ENCODE measurements around the gene DAP3. TPM values are rescaled to one million over a fixed set of nuclear protein-coding genes. Genes with fewer than 3 reads are reported as not detected.
A peak's percentile ranks its signal among the peaks of the same experiment; 100 is the strongest.
"Not testable (repeated sequence)": the region's sequence is repeated elsewhere in the genome, so short reads cannot be mapped to it uniquely, and the experiment has no call there.

The DAP3 gene
- 100 to 1,000 TPM; 148 to 151 TPM for total RNA-seq

DNA sequence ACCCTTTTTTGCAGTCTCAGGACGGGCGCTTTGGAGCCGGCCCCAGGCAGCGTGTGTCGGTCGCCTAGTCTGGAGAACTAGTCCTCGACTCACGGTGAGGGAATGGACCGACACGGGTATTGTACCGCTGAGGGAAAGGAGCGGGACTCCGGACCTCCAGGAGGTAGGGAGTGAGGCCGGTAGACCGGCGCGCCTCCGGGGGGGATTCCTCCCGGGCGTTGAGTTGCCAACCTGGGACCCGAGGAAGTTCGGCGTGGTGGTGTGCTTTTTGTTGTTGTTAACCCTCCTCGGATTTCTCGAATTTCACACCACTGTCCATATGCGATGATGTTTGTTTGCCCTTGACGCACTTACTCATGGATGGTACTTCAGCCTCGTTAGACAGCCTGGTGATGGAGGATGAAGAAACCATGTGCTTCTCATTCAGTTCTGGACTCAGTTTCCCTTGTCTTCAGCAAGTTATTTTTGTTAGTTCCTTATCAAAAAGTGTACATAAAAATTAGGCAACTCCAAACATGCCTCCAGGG is at the start of gene DAP3:
Gene DAP3 (plus strand): TSS at position 11 of the 527 bp plus-strand sequence. CDS start 20,689 bp downstream, outside the sequence.
- not testable (repeated sequence) for H3K27me3 Mint-ChIP-seq, H3K9me3 Mint-ChIP-seq, DNase-seq
- Mint-ChIP-seq H3K4me1 (peaks cover 59% of the 10 kb centered on the region), H3K4me3 (peak within 1 kb of the TSS; percentile 97), H3K36me3 (peaks cover 58% of the 10 kb centered on the region), H3K27ac (peak within 1 kb of the TSS; percentile 97)

DNA sequence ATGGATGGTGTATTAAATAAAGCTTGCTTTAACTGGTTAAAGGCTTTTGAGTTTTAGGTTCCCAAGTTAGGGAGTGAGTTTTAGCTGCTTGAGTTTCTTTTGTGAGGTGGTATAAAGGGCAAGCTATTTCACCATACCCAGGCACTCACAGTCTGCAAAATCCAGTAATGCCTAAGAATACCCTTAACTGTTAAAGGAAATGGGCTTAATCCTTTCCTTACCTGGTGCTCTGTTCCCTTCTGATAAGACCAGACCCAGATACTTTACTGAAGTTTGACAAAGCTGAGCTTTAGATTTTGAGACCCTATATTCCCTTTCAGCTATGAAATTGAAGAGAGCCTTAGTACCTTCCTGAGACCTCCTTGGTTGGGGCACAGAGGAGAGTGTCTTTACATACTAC is 48.5 kb upstream of the DAP3 start:
- peaks cover 15% of the 10 kb centered on the region for H3K4me1 Mint-ChIP-seq
- no peak overlapping the region for H3K27ac Mint-ChIP-seq
- no peak overlapping the region for H3K4me3 Mint-ChIP-seq
- peaks cover 8% of the 10 kb centered on the region for H3K36me3 Mint-ChIP-seq
- no peaks in the 10 kb centered on the region for H3K27me3 Mint-ChIP-seq
- H3K9me3 Mint-ChIP-seq, result peaks cover 14% of the 10 kb centered on the region
- no peak for DNase-seq

DNA sequence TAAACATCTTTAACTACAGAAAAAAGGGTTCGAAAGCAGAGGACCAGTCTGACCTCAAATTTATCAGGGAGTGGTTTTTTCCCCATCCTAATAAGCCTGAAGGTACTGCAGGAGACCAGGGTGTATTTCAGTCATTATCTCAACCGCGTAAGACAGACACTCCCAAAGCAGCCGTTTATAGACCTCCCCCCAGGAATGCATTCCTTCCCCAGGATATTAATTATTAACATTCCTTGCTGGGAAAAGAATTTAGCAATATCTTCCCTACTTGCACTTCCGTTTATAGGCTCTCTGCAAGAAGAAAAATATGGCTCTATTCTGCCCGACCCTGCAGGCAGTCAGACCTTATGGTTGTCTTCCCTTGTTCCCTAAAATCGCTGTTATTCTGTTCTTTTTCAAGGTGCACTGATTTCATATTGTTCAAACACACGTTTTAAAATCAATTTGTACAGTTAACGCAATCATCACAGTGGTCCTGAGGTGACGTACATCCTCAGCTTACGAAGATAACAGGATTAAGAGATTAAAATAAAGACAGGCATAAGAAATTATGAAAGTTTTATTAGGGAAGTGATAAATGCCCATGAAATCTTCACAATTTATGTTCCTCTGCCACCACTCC is 46.2 kb upstream of the DAP3 start:
- H3K4me3 Mint-ChIP-seq, DNase-seq, H3K36me3 Mint-ChIP-seq, H3K27me3 Mint-ChIP-seq, H3K27ac Mint-ChIP-seq, H3K4me1 Mint-ChIP-seq: not testable (repeated sequence)
- peaks cover 14% of the 10 kb centered on the region for H3K9me3 Mint-ChIP-seq

DNA sequence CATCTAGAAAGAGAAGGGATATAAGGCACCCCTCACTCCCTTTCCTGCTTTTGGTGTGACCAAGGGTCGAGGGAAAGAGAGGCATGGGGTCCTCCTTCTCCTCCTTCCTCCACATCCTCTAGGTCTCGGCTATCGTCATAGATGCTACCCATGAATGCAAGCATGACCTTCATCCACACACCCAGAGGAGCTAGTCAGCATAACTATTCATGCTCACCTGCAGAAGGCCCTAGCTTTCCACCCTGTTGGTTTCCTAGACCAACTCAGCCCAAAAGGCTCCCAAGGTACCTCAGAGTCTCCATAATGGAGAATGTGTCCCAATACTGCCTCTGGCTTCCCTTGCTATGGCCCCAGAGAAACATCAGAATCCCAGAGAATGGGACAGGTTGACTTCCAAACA is 45.7 kb upstream of the DAP3 start:
- no peaks in the 10 kb centered on the region for H3K27me3 Mint-ChIP-seq
- H3K36me3 Mint-ChIP-seq, result peaks cover 6% of the 10 kb centered on the region
- no peak for DNase-seq
- H3K4me1 Mint-ChIP-seq, result no peaks in the 10 kb centered on the region
- H3K27ac Mint-ChIP-seq, result no peak overlapping the region
- no peak overlapping the region for H3K4me3 Mint-ChIP-seq
- peaks cover 14% of the 10 kb centered on the region for H3K9me3 Mint-ChIP-seq

DNA sequence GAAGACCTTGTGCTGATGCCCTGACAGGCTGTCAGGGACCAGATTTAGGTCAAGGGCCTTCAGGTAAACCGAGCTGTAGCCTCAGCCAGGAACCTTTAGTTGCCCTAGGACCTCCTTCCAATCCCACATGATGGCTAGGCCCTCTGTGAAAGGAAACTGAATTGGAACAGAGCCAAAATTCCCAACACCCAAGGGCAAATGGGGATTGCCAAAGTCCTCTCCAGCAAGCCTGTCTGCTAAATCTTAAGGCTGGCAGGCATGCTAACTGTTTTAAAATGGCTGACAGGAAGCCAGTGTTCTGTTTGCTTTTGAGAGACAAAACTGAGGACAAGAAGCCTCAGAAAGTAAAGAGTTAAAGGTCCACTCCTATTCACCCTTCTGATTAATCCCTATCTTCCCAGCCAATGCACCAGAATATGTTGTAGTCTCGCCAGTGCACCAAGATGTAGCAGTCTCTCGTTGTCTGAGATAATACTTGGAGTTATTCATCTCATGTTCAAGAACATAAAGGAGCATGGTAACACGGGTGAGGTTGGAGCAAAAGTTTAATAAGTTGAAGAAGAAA is 43.8 kb upstream of the DAP3 start:
- Mint-ChIP-seq H3K9me3 (peaks cover 14% of the 10 kb centered on the region), H3K4me1 (no peaks in the 10 kb centered on the region), H3K27ac (no peak overlapping the region), H3K36me3 (peaks cover 6% of the 10 kb centered on the region), H3K27me3 (no peaks in the 10 kb centered on the region), H3K4me3 (no peak overlapping the region)
- no peak for DNase-seq

DNA sequence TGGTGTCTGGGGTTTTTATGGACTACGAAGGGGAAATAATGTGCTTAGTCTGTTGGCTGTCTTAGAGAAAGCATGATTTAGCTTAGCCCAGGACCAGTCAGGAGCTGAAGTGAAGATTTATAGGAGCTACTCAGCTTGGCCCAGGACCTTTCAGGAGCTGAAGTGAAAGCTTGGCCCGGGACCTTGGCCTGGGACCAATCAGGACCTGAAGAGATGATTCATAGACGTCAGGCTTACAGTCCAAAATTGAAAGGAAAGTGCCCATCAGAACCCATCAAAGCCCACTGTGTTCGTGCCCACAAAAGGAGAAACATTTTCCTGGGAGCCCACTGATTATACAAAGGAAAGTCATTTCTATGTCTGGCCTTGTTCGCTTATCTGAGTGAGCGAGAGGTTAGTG is 43.2 kb upstream of the DAP3 start:
- no peak overlapping the region for H3K27ac Mint-ChIP-seq
- H3K4me1 Mint-ChIP-seq, result no peaks in the 10 kb centered on the region
- no peak for DNase-seq
- no peaks in the 10 kb centered on the region for H3K27me3 Mint-ChIP-seq
- H3K36me3 Mint-ChIP-seq, result peaks cover 6% of the 10 kb centered on the region
- H3K4me3 Mint-ChIP-seq, result no peak overlapping the region
- H3K9me3 Mint-ChIP-seq, result peaks cover 13% of the 10 kb centered on the region

DNA sequence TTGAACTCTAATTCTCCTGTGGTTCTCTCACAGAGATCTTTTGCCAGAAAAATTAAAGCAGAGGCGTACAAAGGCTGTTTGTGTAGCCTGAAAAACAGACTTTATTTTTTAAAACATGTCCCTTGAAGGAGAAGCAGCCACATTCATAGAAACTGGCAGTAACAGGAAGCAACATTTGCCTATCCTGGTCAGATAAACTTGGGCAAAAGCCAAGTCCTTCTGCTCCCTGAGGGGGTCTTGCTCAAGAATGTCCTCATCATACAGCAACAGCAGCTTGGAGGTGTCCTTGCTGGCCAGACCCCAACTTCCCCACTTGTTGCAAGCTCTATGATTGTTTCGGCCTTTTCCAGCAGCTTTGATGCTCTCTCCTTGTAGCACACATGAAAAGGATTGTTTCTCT is 42.6 kb upstream of the DAP3 start:
- Mint-ChIP-seq H3K27ac (no peak overlapping the region), H3K27me3 (no peaks in the 10 kb centered on the region), H3K4me3 (no peak overlapping the region), H3K9me3 (peaks cover 13% of the 10 kb centered on the region), H3K4me1 (no peaks in the 10 kb centered on the region), H3K36me3 (peaks cover 6% of the 10 kb centered on the region)
- no peak for DNase-seq

DNA sequence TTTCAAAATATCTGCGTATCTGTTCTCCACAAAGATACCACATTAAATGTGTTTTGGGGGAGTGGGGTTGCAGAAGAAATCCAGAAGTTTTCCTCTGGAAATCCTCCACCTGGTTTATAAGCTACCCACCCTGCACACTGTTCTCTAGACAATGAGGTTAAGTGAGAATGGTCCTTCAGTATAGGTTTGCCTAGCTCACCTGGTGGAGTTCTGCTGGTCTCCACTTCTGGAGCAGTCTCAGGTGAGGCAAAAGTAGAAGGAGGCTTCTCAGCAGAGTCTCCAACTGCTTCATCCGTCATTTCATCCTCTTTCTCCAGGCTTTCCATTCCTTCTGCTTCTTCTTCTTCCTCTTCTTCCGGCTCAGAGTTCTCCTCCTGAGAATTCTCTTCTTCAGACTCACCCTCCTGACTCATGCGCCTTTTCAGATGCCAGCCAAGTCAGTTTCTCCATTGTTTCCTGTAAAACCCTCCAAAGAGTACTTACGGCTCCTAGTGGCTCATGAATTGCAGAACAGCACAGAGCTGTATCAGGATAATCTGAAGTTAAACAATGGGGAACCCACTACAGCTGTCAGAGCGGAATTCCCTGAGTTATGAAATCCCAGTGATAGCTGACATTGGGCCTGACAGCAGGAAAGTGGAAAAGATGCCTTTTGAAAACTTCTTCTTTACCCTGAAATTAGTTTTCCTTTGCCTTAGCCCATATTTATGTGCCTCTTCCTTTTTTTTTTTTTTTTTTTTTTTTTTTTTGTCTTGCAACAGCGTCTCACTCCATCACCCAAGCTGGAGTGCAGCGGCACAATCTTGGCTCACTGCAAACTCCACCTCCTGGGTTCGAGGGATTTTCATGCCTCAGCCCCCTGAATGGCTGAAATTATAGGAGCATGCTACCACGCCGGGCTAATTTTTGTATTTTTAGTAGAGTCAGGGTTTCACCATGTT is 40.4 kb upstream of the DAP3 start:
- Mint-ChIP-seq H3K4me1 (no peaks in the 10 kb centered on the region), H3K27ac (no peak overlapping the region), H3K4me3 (no peak overlapping the region), H3K36me3 (no peaks in the 10 kb centered on the region), H3K27me3 (no peaks in the 10 kb centered on the region), H3K9me3 (no peaks in the 10 kb centered on the region)
- no peak for DNase-seq

DNA sequence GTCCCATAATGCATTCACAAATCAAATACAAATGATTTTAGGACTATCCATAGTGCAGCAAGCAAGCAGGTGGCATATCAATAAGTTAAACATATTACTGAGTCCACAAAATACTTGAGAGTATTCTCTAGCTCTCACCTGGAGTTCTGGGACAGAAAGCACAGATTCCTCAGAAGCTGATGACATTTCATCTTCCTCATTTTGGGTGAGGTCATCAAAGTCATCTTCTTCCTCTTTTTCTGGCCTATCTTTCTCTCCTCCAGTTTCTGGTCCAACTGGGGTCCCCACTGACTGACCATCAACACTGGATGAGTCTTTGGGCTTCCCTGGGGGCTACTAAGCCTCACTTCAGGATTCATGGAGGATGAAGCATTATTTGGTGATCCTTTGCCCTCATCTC is 39.2 kb upstream of the DAP3 start:
- Mint-ChIP-seq H3K27ac (no peak overlapping the region), H3K27me3 (no peaks in the 10 kb centered on the region), H3K9me3 (no peaks in the 10 kb centered on the region), H3K4me3 (no peak overlapping the region), H3K4me1 (no peaks in the 10 kb centered on the region), H3K36me3 (no peaks in the 10 kb centered on the region)
- no peak for DNase-seq

DNA sequence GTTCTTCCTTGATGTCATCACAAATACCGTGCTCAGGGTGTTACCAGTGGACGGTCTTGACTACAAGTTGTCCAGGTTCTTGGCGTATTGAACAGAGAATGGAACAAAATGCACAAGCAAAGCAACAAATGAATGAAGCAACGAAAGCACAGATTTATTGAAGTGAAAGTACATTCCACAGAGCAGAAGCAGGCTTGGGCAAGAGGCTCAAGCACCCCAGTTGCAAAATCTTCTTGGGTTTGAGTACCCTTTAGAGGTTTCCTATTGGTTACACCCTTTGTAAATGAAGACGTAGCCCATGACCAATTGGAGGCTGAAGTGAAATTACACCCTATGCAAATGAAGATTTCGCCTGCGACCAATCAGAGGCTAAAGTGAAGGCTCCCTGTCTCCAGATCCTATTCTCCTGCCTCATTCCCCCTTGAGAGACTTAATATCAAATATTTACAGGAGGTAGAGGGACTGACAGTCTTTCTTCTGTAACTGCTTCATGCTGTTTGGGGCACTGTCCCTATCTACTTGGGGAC is 38.6 kb upstream of the DAP3 start:
- Mint-ChIP-seq H3K4me1 (no peaks in the 10 kb centered on the region), H3K36me3 (no peaks in the 10 kb centered on the region), H3K9me3 (no peaks in the 10 kb centered on the region), H3K4me3 (no peak overlapping the region), H3K27me3 (no peaks in the 10 kb centered on the region), H3K27ac (no peak overlapping the region)
- no peak for DNase-seq

DNA sequence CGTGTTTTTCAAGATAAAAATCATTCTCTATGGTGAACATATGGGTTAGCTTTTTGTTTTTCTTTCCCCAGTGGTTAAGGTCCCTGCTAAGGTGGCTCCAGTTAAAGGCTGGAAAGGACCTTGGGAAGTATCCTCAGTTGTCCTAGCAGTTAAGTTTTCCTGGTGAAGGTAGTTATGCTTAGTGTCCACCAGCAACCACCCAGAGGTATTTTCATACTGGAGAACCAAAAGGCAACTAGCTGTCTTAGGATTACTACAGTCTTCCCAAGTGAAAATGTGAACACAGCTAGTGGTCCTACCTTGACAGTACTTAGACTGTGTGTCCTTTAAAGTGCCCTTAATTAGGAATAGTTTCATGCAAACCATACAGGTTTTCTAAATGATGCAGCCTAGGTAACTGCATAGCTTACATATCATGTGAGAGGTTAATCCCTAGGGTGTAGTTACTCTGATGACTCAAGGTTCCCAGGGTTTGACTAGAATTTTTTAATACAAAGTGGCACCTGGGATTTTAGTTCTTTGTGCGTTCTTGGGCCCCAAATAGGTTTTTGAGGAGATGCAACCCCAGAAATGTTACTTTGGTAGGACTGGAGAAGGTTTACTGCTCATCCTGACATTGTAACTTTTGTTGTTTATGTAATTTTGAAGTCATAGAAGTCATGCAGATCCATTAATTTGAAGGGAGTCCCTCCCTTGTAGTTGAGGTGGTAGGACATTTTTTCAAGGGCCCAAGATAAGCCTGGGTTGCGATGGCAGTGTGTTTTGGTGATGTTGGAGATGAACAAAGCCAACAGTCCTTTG is 36.8 kb upstream of the DAP3 start:
- no peaks in the 10 kb centered on the region for H3K4me1 Mint-ChIP-seq
- H3K27me3 Mint-ChIP-seq, result no peaks in the 10 kb centered on the region
- H3K4me3 Mint-ChIP-seq, result no peak overlapping the region

DNA sequence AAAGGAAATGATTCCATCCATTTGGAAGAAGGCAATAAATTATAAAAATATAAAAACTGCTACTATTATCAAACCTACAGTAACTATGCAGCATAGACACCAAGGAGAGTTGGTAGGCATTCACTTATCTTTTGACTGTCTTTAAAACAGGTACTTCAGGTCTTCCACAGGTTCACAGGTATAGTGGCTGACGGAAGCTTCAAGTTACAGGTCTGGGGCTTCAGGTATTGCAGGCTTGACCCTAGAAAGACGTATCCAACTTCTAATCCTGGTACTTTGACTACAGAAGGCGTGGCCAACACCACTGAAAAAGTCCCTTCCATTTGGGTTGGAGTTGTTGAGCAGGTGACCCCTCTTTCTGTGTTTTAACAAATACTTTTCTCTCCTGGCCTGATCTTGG is 35.9 kb upstream of the DAP3 start:
- no peak for DNase-seq
- H3K4me3 Mint-ChIP-seq, result no peak overlapping the region
- no peaks in the 10 kb centered on the region for H3K4me1 Mint-ChIP-seq
- H3K27me3 Mint-ChIP-seq, result no peaks in the 10 kb centered on the region
- no peaks in the 10 kb centered on the region for H3K9me3 Mint-ChIP-seq
- peaks cover 4% of the 10 kb centered on the region for H3K36me3 Mint-ChIP-seq
- H3K27ac Mint-ChIP-seq, result no peak overlapping the region

More for the DNA sequence above, 36.8 kb upstream of the DAP3 start:
- Mint-ChIP-seq H3K36me3 (no peaks in the 10 kb centered on the region), H3K9me3 (no peaks in the 10 kb centered on the region), H3K27ac (no peak overlapping the region)
- no peak for DNase-seq

DNA sequence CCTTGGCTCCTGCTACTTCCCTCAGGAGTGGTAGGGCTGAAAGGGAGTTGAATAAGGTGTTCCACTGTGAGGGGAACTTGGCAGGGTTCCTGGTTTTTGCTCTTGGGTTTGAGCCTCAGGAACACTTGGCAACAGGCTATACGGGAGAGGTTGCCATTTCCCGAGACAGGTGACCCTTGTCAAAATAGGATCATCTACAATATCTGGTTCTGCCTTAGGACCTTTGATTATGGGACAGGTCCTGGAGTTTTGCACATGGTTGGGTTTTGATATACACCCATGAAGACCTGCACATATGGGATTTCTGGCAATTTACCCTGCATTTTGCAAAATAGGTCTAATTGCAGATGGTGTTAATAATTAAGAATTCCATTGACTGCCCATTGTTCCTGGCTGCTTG is 31.4 kb upstream of the DAP3 start:
- DNase-seq, result no peak
- Mint-ChIP-seq H3K4me3 (no peak overlapping the region), H3K27me3 (no peaks in the 10 kb centered on the region), H3K4me1 (no peaks in the 10 kb centered on the region), H3K9me3 (peaks cover 1% of the 10 kb centered on the region), H3K27ac (no peak overlapping the region), H3K36me3 (peaks cover 36% of the 10 kb centered on the region)

DNA sequence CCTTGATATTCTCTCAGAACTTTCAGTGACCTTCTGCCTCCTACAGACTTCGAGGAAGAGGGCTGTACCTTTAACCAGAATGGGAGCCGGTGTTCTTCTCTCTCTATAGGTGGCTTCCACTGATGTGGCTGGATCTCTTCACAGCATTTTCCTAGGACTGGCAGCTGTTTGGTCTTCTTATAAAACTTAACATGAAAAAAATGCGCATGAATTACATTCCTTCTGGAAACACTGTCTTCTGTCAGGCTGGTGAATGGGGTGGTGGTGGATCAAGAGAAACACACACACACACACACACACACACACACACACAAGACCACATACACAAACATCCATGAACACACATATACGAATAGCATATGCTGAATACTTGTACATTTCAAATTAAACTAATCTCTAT is 27.7 kb upstream of the DAP3 start:
- not testable (repeated sequence) for H3K27me3 Mint-ChIP-seq, H3K9me3 Mint-ChIP-seq, H3K4me3 Mint-ChIP-seq, H3K27ac Mint-ChIP-seq, H3K4me1 Mint-ChIP-seq, DNase-seq
- H3K36me3 Mint-ChIP-seq, result peaks cover 46% of the 10 kb centered on the region
